OCI-LY3 (cell line): ENCODE data around the gene EYS.

Source experiments
- EZH2phosphoT487 ChIP-seq: fragments of 200-600 bp; shearing (Covaris generic); IDR thresholded peaks from 2 replicates; pipeline ENCODE4 v1.6.1; 2018; ENCODE audit warnings: antibody characterized with exemption, mixed run types, low read depth
- TF ChIP-seq, protein P1 (sequence below): fragments of 200-600, 300-600 bp; sonication (generic); IDR thresholded peaks from 2 replicates; pipeline ENCODE4 v1.5.1; 2014; ENCODE audit warnings: antibody characterized with exemption, low read length, low read depth

GRCh38 chr6:63789699-63790098 lies 1917.3 kb downstream of the EYS start:
- TF ChIP-seq, protein P1, sequence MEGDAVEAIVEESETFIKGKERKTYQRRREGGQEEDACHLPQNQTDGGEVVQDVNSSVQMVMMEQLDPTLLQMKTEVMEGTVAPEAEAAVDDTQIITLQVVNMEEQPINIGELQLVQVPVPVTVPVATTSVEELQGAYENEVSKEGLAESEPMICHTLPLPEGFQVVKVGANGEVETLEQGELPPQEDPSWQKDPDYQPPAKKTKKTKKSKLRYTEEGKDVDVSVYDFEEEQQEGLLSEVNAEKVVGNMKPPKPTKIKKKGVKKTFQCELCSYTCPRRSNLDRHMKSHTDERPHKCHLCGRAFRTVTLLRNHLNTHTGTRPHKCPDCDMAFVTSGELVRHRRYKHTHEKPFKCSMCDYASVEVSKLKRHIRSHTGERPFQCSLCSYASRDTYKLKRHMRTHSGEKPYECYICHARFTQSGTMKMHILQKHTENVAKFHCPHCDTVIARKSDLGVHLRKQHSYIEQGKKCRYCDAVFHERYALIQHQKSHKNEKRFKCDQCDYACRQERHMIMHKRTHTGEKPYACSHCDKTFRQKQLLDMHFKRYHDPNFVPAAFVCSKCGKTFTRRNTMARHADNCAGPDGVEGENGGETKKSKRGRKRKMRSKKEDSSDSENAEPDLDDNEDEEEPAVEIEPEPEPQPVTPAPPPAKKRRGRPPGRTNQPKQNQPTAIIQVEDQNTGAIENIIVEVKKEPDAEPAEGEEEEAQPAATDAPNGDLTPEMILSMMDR, result no peak
- TF ChIP-seq EZH2phosphoT487, result no peak
